Astrocyte of the spinal cord (primary cell): ENCODE measurements around the gene FBXO21.

Source experiments
- DNase-seq: peaks from one replicate; pipeline ENCODE4 v3.0.0; 2011; ENCODE audit warnings: low read depth, low spot score
- H3K4me3 ChIP-seq: 2 replicates; pipeline ENCODE4 v1.5.1; 2011; ENCODE audit warnings: low read depth, mild to moderate bottlenecking, low read length, moderate library complexity
- in situ Hi-C: cut with HindIII; loops from 2 replicates; pipeline ENCODE4 v1.10.0; 2017; ENCODE audit warnings: low sequenced_read_pairs
- TF ChIP-seq, protein P1 (sequence below): IDR thresholded peaks from 2 replicates; pipeline ENCODE4 v1.5.1; 2012; ENCODE audit warnings: low read depth, mild to moderate bottlenecking, low read length, inconsistent platforms

The FBXO21 gene, protein sequence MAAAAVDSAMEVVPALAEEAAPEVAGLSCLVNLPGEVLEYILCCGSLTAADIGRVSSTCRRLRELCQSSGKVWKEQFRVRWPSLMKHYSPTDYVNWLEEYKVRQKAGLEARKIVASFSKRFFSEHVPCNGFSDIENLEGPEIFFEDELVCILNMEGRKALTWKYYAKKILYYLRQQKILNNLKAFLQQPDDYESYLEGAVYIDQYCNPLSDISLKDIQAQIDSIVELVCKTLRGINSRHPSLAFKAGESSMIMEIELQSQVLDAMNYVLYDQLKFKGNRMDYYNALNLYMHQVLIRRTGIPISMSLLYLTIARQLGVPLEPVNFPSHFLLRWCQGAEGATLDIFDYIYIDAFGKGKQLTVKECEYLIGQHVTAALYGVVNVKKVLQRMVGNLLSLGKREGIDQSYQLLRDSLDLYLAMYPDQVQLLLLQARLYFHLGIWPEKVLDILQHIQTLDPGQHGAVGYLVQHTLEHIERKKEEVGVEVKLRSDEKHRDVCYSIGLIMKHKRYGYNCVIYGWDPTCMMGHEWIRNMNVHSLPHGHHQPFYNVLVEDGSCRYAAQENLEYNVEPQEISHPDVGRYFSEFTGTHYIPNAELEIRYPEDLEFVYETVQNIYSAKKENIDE

DNA sequence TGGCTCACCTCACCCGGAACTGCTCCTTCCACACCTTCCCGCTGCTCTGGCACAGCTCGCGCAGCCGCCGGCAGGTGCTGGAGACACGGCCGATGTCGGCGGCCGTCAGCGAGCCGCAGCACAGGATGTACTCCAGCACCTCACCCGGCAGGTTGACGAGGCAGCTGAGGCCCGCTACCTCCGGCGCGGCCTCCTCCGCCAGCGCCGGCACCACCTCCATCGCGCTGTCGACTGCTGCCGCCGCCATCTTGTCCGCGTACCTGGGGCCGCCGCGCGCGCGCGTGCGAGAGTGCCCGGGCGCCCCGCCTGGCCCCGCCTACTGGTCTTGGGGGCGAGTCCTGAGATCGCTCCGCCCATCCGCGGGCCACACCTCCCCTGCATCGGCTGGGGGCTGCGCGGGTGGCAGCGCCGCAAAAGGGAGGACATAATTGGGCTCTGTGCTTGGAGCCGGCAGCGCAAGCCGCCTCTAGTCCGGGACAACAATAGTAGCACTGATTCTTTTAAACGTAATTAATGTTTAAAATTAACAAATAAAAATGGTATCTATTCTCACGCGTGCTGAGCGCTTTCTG lies at the start of gene FBXO21:
TSS of gene FBXO21 (minus strand) at position 261 of the 572 bp plus-strand sequence. CDS start at position 247, 14 bp downstream.
- DNase-seq, result peak; percentile 86
- in situ Hi-C loops, result no loop called here
- H3K4me3 ChIP-seq, result peak within 1 kb of the TSS; percentile 65
- TF ChIP-seq, protein P1, sequence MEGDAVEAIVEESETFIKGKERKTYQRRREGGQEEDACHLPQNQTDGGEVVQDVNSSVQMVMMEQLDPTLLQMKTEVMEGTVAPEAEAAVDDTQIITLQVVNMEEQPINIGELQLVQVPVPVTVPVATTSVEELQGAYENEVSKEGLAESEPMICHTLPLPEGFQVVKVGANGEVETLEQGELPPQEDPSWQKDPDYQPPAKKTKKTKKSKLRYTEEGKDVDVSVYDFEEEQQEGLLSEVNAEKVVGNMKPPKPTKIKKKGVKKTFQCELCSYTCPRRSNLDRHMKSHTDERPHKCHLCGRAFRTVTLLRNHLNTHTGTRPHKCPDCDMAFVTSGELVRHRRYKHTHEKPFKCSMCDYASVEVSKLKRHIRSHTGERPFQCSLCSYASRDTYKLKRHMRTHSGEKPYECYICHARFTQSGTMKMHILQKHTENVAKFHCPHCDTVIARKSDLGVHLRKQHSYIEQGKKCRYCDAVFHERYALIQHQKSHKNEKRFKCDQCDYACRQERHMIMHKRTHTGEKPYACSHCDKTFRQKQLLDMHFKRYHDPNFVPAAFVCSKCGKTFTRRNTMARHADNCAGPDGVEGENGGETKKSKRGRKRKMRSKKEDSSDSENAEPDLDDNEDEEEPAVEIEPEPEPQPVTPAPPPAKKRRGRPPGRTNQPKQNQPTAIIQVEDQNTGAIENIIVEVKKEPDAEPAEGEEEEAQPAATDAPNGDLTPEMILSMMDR, result no peak

DNA sequence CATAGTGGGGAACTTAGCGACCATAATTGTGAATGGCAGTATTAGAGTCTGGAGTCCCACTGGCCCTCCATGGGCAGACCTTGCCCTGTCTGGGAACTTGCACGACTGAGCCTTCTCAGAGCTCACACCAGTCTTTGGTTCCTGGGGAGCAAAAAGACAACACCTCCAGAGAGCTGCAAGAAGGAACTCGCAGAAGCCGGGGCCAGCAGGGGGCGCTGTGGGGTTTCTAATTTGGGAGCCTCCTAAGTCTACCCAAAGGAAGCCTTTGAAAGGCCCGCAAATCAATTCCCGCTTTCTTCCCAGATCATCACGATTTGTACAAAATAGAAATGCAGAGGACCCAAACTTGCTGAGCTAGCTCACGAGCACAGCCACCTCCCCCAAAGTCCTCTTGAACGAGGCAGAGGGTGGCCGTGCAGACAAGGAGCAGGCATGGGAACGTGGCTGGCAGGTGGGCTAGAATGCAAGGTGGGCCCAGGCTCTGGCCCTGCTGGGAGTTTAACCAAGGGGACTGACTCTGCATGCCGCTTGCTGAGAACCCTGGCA lies 46.3 kb upstream of the FBXO21 start:
- DNase-seq, result peak; percentile 67
- H3K4me3 ChIP-seq, result no peak overlapping the region
- TF ChIP-seq, protein P1, result peak; percentile 82
- in situ Hi-C loops, result no loop called here

DNA sequence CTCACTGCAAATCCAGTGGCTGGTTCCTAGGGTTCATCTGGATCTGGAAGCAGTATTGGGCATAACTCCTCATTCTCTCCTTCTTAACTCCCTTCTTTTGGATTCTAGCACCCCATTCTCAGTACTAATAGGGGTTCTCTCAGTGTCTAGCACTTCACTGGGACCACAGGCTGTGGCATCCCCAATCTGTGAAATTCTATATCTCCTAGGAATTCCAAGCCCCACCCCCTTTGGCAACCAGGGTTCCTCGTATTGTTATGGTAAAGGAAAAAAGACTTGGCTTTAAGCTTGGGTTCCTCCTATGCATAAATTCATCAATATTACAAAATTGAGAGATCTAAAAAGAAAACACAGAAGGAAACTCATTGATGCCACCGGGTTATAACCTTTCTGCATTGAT lies 45.0 kb upstream of the FBXO21 start:
- TF ChIP-seq, protein P1, result no peak
- no peak overlapping the region for H3K4me3 ChIP-seq
- in situ Hi-C loops, result no loop called here
- no peak for DNase-seq

DNA sequence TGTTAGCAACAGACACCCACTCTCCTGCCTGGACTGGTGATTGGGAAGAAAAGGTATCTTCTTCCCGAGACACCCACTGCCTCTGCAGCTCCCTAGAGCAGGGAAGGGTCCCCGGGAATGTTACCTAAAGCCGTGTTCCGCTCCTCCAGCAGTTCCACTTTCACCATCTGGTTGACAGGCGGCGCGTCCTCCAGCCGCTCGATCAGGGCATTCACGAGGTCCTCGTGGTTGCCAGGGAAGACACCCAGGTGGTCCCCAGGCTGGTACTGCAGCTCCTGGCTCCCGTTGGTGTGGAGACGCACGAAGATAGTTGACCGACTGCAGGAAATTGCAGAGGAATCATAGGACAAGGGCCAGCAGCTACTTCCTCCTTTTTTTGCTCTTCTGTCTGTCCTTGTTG lies 44.2 kb upstream of the FBXO21 start:
- TF ChIP-seq, protein P1, result no peak
- in situ Hi-C loops, result no loop called here
- H3K4me3 ChIP-seq, result no peak overlapping the region
- DNase-seq, result no peak

DNA sequence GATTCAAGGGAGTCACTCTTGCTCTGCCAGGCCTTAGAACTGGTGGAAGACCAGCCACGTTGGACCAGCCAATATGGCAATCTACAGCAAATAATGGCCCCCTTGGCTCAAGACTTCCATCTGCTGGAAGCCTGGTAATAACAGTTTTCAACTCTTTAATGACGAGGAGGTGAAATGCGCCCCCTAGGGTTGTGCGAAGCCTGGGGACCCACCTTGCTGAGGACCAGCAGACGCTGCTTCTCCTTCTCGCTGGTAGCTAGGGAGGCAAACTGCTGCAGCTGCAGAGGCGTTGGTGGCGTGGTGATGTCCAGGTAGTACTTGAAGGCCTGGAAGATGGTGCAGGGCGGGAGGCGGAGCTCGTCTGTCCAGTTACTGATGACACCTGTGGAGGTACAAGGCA lies 41.5 kb upstream of the FBXO21 start:
- TF ChIP-seq, protein P1, result no peak
- no peak for DNase-seq
- H3K4me3 ChIP-seq, result no peak overlapping the region
- in situ Hi-C loops, result no loop called here

DNA sequence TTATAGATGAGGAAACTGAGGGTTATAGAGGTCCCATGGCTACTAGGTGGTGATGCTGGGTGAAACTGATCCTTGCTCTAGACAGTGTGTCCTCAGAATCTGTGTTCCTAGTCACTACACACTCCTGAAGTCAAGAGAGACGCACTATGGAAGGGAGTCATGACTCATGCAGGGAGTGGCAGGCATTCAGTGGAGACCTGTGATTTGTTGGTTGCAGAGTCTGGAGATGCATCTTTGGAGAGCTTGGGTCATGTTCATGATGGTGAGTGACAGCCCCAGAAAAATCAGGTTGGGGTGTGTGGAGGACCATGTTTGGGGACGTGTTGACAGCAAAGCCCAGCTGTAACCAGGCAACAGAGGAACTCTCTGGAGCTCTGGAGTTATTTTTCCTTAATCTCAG lies 38.0 kb upstream of the FBXO21 start:
- no peak overlapping the region for H3K4me3 ChIP-seq
- in situ Hi-C loops, result no loop called here
- no peak for DNase-seq
- TF ChIP-seq, protein P1, result no peak
